Fibroblast of lung (primary cell): ENCODE results near the gene CLIP4.

Experiments
- CTCF ChIP-seq, 2 donors: IDR thresholded peaks in 1 of 2; conservative IDR thresholded peaks in 1 of 2; 1 replicate in 1 of 2; 2 replicates in 1 of 2; pipeline ENCODE4 v1.5.1; 2011 to 2012; ENCODE audit warnings: low read length in 2 of 2, control low read depth in 1 of 2, inconsistent platforms in 1 of 2, low read depth in 1 of 2, mild to moderate bottlenecking in 1 of 2
- EZH2 ChIP-seq: IDR thresholded peaks from 2 replicates; pipeline ENCODE4 v1.5.1; 2012; ENCODE audit warnings: low read length, control low read depth, mild to moderate bottlenecking; ENCODE audit errors: missing control alignments

GRCh38 chr2:29066997-29067605 is 48.1 kb upstream of the CLIP4 start:
- TF ChIP-seq EZH2 = no peak
- TF ChIP-seq CTCF (conservative IDR thresholded peaks at IDR 0.05 in 1 of 2, IDR thresholded peaks at IDR 0.05 in 1 of 2; ENCODE audit: low read depth in 1 of 2, low read length in 2 of 2) = no peak
